GM23338 (cell line): ENCODE measurements around the gene RBBP7. TPM values are rescaled to one million over a fixed set of nuclear protein-coding genes. Genes with fewer than 3 reads are reported as not detected.
A peak's percentile ranks its signal among the peaks of the same experiment; 100 is the strongest.

Experiments
- ATAC-seq: fragments of 200-7000 bp; cut with Tn5 transposase; 3 replicates; pipeline ENCODE4 v1.9.1; 2020
- DNase-seq: peaks from one replicate; pipeline ENCODE4 v3.0.0-alpha.2; 2015; ENCODE audit warnings: low spot score
- H2AFZ ChIP-seq: fragments of 200-600 bp; sonication (generic); 2 replicates; pipeline ENCODE4 v1.8.0; 2016; ENCODE audit warnings: antibody characterized with exemption, mild to moderate bottlenecking, moderate library complexity
- H3F3A ChIP-seq: fragments of 200-600 bp; sonication (generic); replicated peaks from 2 replicates; pipeline ENCODE4 v1.8.0; 2017; ENCODE audit warnings: antibody characterized with exemption, mixed run types, low read depth
- H3K27ac ChIP-seq: fragments of 200-600 bp; sonication (generic); 2 replicates; pipeline ENCODE4 v1.6.1; 2016; ENCODE audit warnings: low read depth
- H3K27me3 ChIP-seq: fragments of 200-600 bp; sonication (generic); 2 replicates; pipeline ENCODE4 v1.8.0; 2016; ENCODE audit warnings: mild to moderate bottlenecking, mixed run types, moderate library complexity; ENCODE audit not compliant: insufficient read depth
- H3K36me3 ChIP-seq: fragments of 200-600 bp; sonication (generic); 2 replicates; pipeline ENCODE4 v1.8.0; 2016; ENCODE audit warnings: mild to moderate bottlenecking; ENCODE audit not compliant: insufficient read depth
- H3K4me1 ChIP-seq: fragments of 200-600 bp; sonication (generic); 2 replicates; pipeline ENCODE4 v1.8.0; 2016; ENCODE audit warnings: mild to moderate bottlenecking, moderate library complexity; ENCODE audit not compliant: insufficient read depth
- H3K4me2 ChIP-seq: fragments of 200-600 bp; sonication (generic); 2 replicates; pipeline ENCODE4 v1.7.1; 2017; ENCODE audit warnings: mixed run types
- H3K4me3 ChIP-seq: fragments of 200-600 bp; sonication (generic); 2 replicates; pipeline ENCODE4 v1.6.1; 2016; ENCODE audit warnings: mixed run types
- H3K79me2 ChIP-seq: fragments of 200-600 bp; sonication (generic); replicated peaks from 2 replicates; pipeline ENCODE4 v1.8.0; 2017; ENCODE audit warnings: mild to moderate bottlenecking; ENCODE audit not compliant: insufficient read depth
- H3K9me2 ChIP-seq: fragments of 200-600 bp; sonication (generic); 2 replicates; pipeline ENCODE4 v1.8.0; 2017; ENCODE audit not compliant: insufficient read depth
- H4K20me1 ChIP-seq: fragments of 200-600 bp; sonication (generic); replicated peaks from 2 replicates; pipeline ENCODE4 v1.8.0; 2017; ENCODE audit warnings: mild to moderate bottlenecking; ENCODE audit not compliant: insufficient read depth
- H3K27ac Mint-ChIP-seq: 2 replicates; pipeline ENCODE4 v1.8.0; 2020; ENCODE audit warnings: inconsistent platforms, mild to moderate bottlenecking, moderate library complexity, mixed read lengths
- H3K27me3 Mint-ChIP-seq: 3 replicates; pipeline ENCODE4 v1.8.0; 2022; ENCODE audit warnings: low read depth, mild to moderate bottlenecking, moderate library complexity, mixed read lengths, inconsistent platforms; ENCODE audit not compliant: insufficient read depth, poor library complexity
- H3K36me3 Mint-ChIP-seq: 3 replicates; pipeline ENCODE4 v1.8.0; 2021; ENCODE audit warnings: low read depth, mild to moderate bottlenecking, inconsistent platforms, moderate library complexity, mixed read lengths
- H3K4me1 Mint-ChIP-seq: 3 replicates; pipeline ENCODE4 v1.8.0; 2020; ENCODE audit warnings: mild to moderate bottlenecking, inconsistent platforms, mixed read lengths
- H3K4me3 Mint-ChIP-seq: 3 replicates; pipeline ENCODE4 v1.8.0; 2021; ENCODE audit warnings: moderate library complexity, mild to moderate bottlenecking, inconsistent platforms, mixed read lengths
- H3K9me3 Mint-ChIP-seq: 3 replicates; pipeline ENCODE4 v1.8.0; 2020; ENCODE audit warnings: moderate library complexity, mild to moderate bottlenecking, inconsistent platforms, mixed read lengths
- CREB1 ChIP-seq: fragments of 250-450 bp; sonication (Bioruptor Pico); IDR thresholded peaks from 2 replicates; pipeline ENCODE4 v1.5.0; 2020; ENCODE audit warnings: low read depth, mild to moderate bottlenecking, moderate library complexity
- ETS1 ChIP-seq: IDR thresholded peaks from 2 replicates; pipeline ENCODE4 v1.6.1; 2016; ENCODE audit warnings: antibody characterized with exemption
- EZH2 ChIP-seq: fragments of 200-600 bp; sonication (generic); IDR thresholded peaks from one replicate; pipeline ENCODE4 v1.8.0; 2017; ENCODE audit warnings: antibody characterized with exemption, mild to moderate bottlenecking, low read depth; ENCODE audit not compliant: unreplicated experiment
- POLR2AphosphoS5 ChIP-seq: IDR thresholded peaks from 2 replicates; pipeline ENCODE4 v1.6.1; 2016; ENCODE audit warnings: antibody characterized with exemption, low read depth
- STAT1 ChIP-seq: IDR thresholded peaks from one replicate; pipeline ENCODE4 v1.6.1; 2016; ENCODE audit warnings: antibody characterized with exemption; ENCODE audit not compliant: unreplicated experiment
- ZNF114 ChIP-seq: fragments of 250-450 bp; sonication (Bioruptor Pico); IDR thresholded peaks from 2 replicates; pipeline ENCODE4 v1.5.0; 2020; ENCODE audit warnings: mild to moderate bottlenecking, moderate library complexity
- ZNF331 ChIP-seq: fragments of 250-450 bp; sonication (Bioruptor Pico); IDR thresholded peaks from 2 replicates; pipeline ENCODE4 v1.5.0; 2020; ENCODE audit warnings: low read depth, mild to moderate bottlenecking, moderate library complexity
- polyA plus RNA-seq: library from polyadenylated mRNA; unstranded; fragments of >200 nt; fragmentation: Nextera tagmentation; extraction: Ambion mirVana; gene quantifications from 2 replicates; pipeline ENCODE4 v1.2.1, GENCODE V29; 2016
- total RNA-seq: library from RNA; depleted of rRNA; stranded (reverse); fragments of >200 nt; shearing (Covaris generic); gene quantifications from 2 replicates; pipeline ENCODE4 v1.2.3, GENCODE V29; 2014
- TF ChIP-seq, protein P1 (sequence below): fragments of 250-450 bp; sonication (Bioruptor Pico); IDR thresholded peaks from 2 replicates; pipeline ENCODE4 v1.5.0; 2020; ENCODE audit warnings: mild to moderate bottlenecking, moderate library complexity
- TF ChIP-seq, protein P2 (sequence below), 2 experiments: fragments of 200-600 bp in 1 of 2; sonication (generic) in 1 of 2; conservative IDR thresholded peaks; 2 replicates each; pipeline versions ENCODE4 v1.5.1 to v1.6.1; 2016 to 2017; ENCODE audit warnings: antibody characterized with exemption in 2 of 2, low read depth in 2 of 2, mild to moderate bottlenecking in 2 of 2, moderate library complexity in 1 of 2

The RBBP7 gene
- total and polyA plus RNA-seq, 2 experiments from 2014 or later, result 111 to 167 TPM

DNA sequence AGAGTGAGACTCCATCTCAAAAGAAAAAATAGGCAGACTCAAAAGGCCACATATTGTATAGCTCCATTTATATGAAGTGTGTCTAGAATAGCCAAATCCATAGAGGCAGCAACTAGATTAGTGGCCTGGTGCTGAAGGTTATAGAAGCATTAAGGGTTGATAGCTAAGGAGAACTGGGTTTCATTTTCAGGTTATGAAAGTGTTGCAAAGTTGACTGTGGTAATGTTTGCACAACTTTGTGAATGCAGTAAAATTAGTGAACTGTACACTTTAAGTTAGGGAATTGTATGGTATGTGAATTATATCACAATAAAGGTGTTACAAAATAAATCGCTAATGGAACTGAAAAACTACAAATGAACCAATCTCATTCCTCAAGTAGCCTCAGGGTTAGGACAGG is 55.6 kb downstream of the RBBP7 start (continued):
- TF ChIP-seq ETS1, result no peak
- TF ChIP-seq, protein P1, sequence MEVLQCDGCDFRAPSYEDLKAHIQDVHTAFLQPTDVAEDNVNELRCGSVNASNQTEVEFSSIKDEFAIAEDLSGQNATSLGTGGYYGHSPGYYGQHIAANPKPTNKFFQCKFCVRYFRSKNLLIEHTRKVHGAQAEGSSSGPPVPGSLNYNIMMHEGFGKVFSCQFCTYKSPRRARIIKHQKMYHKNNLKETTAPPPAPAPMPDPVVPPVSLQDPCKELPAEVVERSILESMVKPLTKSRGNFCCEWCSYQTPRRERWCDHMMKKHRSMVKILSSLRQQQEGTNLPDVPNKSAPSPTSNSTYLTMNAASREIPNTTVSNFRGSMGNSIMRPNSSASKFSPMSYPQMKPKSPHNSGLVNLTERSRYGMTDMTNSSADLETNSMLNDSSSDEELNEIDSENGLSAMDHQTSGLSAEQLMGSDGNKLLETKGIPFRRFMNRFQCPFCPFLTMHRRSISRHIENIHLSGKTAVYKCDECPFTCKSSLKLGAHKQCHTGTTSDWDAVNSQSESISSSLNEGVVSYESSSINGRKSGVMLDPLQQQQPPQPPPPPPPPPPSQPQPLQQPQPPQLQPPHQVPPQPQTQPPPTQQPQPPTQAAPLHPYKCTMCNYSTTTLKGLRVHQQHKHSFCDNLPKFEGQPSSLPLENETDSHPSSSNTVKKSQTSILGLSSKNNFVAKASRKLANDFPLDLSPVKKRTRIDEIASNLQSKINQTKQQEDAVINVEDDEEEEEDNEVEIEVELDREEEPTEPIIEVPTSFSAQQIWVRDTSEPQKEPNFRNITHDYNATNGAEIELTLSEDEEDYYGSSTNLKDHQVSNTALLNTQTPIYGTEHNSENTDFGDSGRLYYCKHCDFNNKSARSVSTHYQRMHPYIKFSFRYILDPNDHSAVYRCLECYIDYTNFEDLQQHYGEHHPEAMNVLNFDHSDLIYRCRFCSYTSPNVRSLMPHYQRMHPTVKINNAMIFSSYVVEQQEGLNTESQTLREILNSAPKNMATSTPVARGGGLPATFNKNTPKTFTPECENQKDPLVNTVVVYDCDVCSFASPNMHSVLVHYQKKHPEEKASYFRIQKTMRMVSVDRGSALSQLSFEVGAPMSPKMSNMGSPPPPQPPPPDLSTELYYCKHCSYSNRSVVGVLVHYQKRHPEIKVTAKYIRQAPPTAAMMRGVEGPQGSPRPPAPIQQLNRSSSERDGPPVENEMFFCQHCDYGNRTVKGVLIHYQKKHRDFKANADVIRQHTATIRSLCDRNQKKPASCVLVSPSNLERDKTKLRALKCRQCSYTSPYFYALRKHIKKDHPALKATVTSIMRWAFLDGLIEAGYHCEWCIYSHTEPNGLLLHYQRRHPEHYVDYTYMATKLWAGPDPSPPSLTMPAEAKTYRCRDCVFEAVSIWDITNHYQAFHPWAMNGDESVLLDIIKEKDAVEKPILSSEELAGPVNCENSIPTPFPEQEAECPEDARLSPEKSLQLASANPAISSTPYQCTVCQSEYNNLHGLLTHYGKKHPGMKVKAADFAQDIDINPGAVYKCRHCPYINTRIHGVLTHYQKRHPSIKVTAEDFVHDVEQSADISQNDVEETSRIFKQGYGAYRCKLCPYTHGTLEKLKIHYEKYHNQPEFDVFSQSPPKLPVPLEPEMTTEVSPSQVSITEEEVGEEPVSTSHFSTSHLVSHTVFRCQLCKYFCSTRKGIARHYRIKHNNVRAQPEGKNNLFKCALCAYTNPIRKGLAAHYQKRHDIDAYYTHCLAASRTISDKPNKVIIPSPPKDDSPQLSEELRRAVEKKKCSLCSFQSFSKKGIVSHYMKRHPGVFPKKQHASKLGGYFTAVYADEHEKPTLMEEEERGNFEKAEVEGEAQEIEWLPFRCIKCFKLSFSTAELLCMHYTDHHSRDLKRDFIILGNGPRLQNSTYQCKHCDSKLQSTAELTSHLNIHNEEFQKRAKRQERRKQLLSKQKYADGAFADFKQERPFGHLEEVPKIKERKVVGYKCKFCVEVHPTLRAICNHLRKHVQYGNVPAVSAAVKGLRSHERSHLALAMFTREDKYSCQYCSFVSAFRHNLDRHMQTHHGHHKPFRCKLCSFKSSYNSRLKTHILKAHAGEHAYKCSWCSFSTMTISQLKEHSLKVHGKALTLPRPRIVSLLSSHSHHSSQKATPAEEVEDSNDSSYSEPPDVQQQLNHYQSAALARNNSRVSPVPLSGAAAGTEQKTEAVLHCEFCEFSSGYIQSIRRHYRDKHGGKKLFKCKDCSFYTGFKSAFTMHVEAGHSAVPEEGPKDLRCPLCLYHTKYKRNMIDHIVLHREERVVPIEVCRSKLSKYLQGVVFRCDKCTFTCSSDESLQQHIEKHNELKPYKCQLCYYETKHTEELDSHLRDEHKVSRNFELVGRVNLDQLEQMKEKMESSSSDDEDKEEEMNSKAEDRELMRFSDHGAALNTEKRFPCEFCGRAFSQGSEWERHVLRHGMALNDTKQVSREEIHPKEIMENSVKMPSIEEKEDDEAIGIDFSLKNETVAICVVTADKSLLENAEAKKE (CRISPR knock-in tag), result no peak

DNA sequence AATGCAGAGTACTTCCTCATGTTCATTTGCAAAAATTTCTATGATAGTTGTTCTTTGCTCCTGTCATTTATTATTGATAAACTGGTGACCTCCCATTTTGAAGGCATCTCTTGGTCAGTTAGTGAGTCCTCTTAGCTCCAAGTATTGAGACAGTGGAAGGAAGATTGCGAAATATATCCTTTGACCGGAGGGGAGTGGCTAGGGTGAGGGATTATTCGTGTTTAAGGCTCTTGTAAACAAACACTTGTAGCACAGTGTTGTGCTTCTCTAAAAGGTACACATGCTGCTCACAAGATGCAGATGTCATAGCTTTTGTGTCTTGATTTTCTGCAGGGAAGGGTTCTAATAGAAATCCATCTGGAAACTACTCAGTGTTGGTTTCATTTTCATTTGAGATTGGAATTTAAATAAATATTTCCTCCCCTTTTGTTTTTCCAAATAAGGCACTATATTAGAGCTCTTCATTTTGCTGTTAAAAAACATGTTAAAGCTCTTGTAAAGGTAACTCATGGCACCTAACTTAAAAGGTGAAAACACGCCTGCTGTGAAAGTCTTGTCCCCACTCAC is 62.1 kb downstream of the RBBP7 start:
- ATAC-seq (peak; percentile 31; the same call in 2 of the 3 replicates), DNase-seq (no peak)
- Histone ChIP-seq H2AFZ (no peak overlapping the region), H4K20me1 (peaks cover 2% of the 10 kb centered on the region; the same call in 1 of the 2 replicates), H3F3A (no peaks in the 10 kb centered on the region), H3K4me2 (no peak overlapping the region), H3K36me3 (no peaks in the 10 kb centered on the region), H3K4me3 (no peak overlapping the region), H3K79me2 (peaks cover 91% of the 10 kb centered on the region), H3K27ac (no peak overlapping the region), H3K9me2 (no peaks in the 10 kb centered on the region), H3K4me1 (0 out of 2 replicates have a peak, but pooled peaks cover 3% of the 10 kb centered on the region), H3K27me3 (no peaks in the 10 kb centered on the region)
- Mint-ChIP-seq H3K36me3 (peaks cover 22% of the 10 kb centered on the region; the same call in 2 of the 3 replicates), H3K9me3 (no peaks in the 10 kb centered on the region), H3K4me1 (peaks cover 12% of the 10 kb centered on the region), H3K27ac (no peak overlapping the region), H3K27me3 (peaks cover 2% of the 10 kb centered on the region), H3K4me3 (no peak overlapping the region)
- no peak for TF ChIP-seq STAT1
- TF ChIP-seq, protein P2, sequence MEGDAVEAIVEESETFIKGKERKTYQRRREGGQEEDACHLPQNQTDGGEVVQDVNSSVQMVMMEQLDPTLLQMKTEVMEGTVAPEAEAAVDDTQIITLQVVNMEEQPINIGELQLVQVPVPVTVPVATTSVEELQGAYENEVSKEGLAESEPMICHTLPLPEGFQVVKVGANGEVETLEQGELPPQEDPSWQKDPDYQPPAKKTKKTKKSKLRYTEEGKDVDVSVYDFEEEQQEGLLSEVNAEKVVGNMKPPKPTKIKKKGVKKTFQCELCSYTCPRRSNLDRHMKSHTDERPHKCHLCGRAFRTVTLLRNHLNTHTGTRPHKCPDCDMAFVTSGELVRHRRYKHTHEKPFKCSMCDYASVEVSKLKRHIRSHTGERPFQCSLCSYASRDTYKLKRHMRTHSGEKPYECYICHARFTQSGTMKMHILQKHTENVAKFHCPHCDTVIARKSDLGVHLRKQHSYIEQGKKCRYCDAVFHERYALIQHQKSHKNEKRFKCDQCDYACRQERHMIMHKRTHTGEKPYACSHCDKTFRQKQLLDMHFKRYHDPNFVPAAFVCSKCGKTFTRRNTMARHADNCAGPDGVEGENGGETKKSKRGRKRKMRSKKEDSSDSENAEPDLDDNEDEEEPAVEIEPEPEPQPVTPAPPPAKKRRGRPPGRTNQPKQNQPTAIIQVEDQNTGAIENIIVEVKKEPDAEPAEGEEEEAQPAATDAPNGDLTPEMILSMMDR (conservative IDR thresholded peaks at IDR 0.05; ENCODE audit: low read depth in 2 of 2), result no peak
- no peak for TF ChIP-seq POLR2AphosphoS5
- no peak for TF ChIP-seq ETS1
- TF ChIP-seq ZNF331 (CRISPR knock-in tag), result no peak
- TF ChIP-seq CREB1 (CRISPR knock-in tag), result no peak
- TF ChIP-seq EZH2, result no peak
- TF ChIP-seq ZNF114 (CRISPR knock-in tag), result no peak
